ENCODE results near the gene ABI1. TPM values are rescaled to one million over a fixed set of nuclear protein-coding genes. Genes with fewer than 3 reads are reported as not detected.

ABI1 gene
- total and polyA plus RNA-seq, 2 of the 13 experiments (the other 11 are each of a cell fraction or from before 2014, with no cell fraction given), result 20.9 to 22.9 TPM

DNA sequence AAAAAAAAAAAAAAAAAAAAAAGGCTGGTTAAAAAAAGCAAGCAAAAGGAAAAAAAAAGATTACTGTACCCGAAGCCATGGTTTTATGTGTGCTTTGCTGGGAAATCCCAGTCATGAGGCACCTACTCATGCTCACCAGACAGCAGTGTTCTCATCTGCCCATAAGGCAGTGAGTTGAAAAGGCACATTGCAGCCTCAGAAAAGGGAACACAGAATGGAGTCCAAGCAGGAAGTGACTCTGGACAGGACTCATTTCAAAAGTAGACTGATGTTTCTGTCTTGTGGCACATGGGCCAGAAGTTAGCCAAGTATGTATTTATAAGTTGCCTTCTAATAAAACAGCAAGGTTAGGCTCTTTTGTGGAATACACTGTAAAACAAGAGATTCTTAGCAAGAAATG, 123.0 kb downstream of the ABI1 start (continued):
- TF ChIP-seq ATM (IDR thresholded peaks at IDR 0.05; ENCODE audit: borderline replicate concordance) (no peak), ZNF891 (CRISPR knock-in tag; IDR thresholded peaks at IDR 0.05) (no peak), MLLT10 (CRISPR knock-in tag; IDR thresholded peaks at IDR 0.05) (no peak), TCF12 (IDR thresholded peaks at IDR 0.05) (no peak), TCF12 (CRISPR knock-in tag; IDR thresholded peaks at IDR 0.05) (no peak), ZNF430 (CRISPR knock-in tag; IDR thresholded peaks at IDR 0.05) (no peak), ZNF569 (CRISPR knock-in tag; IDR thresholded peaks at IDR 0.05; ENCODE audit: borderline replicate concordance) (no peak), KLF15 (CRISPR knock-in tag; IDR thresholded peaks at IDR 0.05; ENCODE audit: borderline replicate concordance) (no peak), KLF13 (CRISPR knock-in tag; IDR thresholded peaks at IDR 0.05) (no peak)

DNA sequence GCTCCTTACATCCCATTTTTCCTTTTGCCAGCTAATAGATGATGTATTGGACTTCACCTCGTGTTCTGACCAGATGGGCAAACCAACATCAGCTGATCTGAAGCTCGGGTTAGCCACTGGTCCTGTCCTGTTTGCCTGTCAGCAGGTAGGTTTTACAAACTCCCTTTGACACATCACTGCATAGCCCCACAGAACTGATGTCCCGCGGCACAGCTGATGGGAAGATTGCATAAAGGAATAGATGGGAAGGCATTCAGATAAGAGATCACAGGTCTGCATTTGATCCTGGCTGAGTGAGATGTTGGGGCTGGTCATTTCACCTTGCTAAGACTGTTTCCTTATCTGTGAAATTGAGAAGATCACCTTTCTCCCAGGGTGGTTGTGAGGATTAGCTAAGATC, 125.3 kb downstream of the ABI1 start:
- H4K20me1 ChIP-seq (ENCODE audit: insufficient read depth, low read length), result no peaks in the 10 kb centered on the region
- no TSS peak for BruUV-seq (replicated peaks)
- in situ Hi-C loops (cut with HindIII; ENCODE audit: extremely low pct_ligation_motif_present, low pct_unique_long_range_greater_than_20kb) (no loop called here), intact Hi-C loops (cut with micrococcal nuclease; ENCODE audit: unreplicated experiment) (loop anchor here (2.0 kb wide), 1 partner anchor 125 kb away; the partner anchor contains the start of gene ABI1)
- peaks cover 7 to 30% of the 10 kb centered on the region in 2 experiments; a peak in 3 of 5 replicates for H3K36me3 ChIP-seq (replicated peaks in 1 of 2; ENCODE audit: control insufficient read depth in 1 of 2, insufficient read depth in 2 of 2, low read length in 2 of 2)
- ChIA-PET POLR2A (interaction anchor here (1.7 kb wide), 1 partner anchor 9 kb away, joined by 5 read pairs; no protein-coding TSS in a partner anchor), CTCF (ENCODE audit: low intra/inter-chr PET ratio, low total read pairs) (no interaction called here)
- H3K9ac ChIP-seq (ENCODE audit: insufficient read depth, low read depth, low read length), result no peak overlapping the region
- 93% methylated on average over 4 of the region's 4 CpGs for WGBS (ENCODE audit: low lambda C conversion rate)
- DNase-seq (ENCODE audit: low spot score) (no peak), FAIRE-seq (no peak), ATAC-seq (no peak)
- H3K27ac ChIP-seq (ENCODE audit: extremely low read length, insufficient read depth, low read length), result peak overlapping the region; percentile 93
- peak overlapping the region; percentile 75; the same call in 1 of the 2 replicates for H3K4me2 ChIP-seq (ENCODE audit: low read depth, low read length)
- H3K27me3 ChIP-seq (ENCODE audit: control insufficient read depth in 1 of 2, insufficient read depth in 2 of 2, low read length in 2 of 2), result no peaks in the 10 kb centered on the region
- no peaks in the 10 kb centered on the region for H3K9me3 ChIP-seq (ENCODE audit: low read length)
- peaks cover 52% of the 10 kb centered on the region for H3K4me1 ChIP-seq (ENCODE audit: insufficient read depth, low read length)
- H3K4me3 ChIP-seq (replicated peaks in 1 of 3; ENCODE audit: insufficient read depth in 1 of 3, low read depth in 2 of 3, low read length in 3 of 3), result no peak overlapping the region
- H2AFZ ChIP-seq (ENCODE audit: low read length), result no peak overlapping the region
- H3K79me2 ChIP-seq (ENCODE audit: insufficient read depth, low read length), result no peaks in the 10 kb centered on the region
- TF ChIP-seq ZNF501 (CRISPR knock-in tag; IDR thresholded peaks at IDR 0.05) (no peak), ZFP41 (CRISPR knock-in tag; IDR thresholded peaks at IDR 0.05; ENCODE audit: borderline replicate concordance) (no peak)
- TF ChIP-seq, protein P1, sequence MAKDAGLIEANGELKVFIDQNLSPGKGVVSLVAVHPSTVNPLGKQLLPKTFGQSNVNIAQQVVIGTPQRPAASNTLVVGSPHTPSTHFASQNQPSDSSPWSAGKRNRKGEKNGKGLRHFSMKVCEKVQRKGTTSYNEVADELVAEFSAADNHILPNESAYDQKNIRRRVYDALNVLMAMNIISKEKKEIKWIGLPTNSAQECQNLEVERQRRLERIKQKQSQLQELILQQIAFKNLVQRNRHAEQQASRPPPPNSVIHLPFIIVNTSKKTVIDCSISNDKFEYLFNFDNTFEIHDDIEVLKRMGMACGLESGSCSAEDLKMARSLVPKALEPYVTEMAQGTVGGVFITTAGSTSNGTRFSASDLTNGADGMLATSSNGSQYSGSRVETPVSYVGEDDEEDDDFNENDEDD (CRISPR knock-in tag; IDR thresholded peaks at IDR 0.05; ENCODE audit: borderline replicate concordance), result no peak
- TF ChIP-seq, protein P2, sequence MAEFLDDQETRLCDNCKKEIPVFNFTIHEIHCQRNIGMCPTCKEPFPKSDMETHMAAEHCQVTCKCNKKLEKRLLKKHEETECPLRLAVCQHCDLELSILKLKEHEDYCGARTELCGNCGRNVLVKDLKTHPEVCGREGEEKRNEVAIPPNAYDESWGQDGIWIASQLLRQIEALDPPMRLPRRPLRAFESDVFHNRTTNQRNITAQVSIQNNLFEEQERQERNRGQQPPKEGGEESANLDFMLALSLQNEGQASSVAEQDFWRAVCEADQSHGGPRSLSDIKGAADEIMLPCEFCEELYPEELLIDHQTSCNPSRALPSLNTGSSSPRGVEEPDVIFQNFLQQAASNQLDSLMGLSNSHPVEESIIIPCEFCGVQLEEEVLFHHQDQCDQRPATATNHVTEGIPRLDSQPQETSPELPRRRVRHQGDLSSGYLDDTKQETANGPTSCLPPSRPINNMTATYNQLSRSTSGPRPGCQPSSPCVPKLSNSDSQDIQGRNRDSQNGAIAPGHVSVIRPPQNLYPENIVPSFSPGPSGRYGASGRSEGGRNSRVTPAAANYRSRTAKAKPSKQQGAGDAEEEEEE (CRISPR knock-in tag; IDR thresholded peaks at IDR 0.05; ENCODE audit: borderline replicate concordance), result no peak
- TF ChIP-seq, protein P3, sequence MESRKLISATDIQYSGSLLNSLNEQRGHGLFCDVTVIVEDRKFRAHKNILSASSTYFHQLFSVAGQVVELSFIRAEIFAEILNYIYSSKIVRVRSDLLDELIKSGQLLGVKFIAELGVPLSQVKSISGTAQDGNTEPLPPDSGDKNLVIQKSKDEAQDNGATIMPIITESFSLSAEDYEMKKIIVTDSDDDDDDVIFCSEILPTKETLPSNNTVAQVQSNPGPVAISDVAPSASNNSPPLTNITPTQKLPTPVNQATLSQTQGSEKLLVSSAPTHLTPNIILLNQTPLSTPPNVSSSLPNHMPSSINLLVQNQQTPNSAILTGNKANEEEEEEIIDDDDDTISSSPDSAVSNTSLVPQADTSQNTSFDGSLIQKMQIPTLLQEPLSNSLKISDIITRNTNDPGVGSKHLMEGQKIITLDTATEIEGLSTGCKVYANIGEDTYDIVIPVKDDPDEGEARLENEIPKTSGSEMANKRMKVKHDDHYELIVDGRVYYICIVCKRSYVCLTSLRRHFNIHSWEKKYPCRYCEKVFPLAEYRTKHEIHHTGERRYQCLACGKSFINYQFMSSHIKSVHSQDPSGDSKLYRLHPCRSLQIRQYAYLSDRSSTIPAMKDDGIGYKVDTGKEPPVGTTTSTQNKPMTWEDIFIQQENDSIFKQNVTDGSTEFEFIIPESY (CRISPR knock-in tag; IDR thresholded peaks at IDR 0.05), result no peak
